ENCODE results near the gene SLX4IP. TPM values are rescaled to one million over a fixed set of nuclear protein-coding genes. Genes with fewer than 3 reads are reported as not detected.

The SLX4IP gene
- total RNA-seq, 2 donors from 2014 or later: 4.7 to 5.8 TPM

DNA sequence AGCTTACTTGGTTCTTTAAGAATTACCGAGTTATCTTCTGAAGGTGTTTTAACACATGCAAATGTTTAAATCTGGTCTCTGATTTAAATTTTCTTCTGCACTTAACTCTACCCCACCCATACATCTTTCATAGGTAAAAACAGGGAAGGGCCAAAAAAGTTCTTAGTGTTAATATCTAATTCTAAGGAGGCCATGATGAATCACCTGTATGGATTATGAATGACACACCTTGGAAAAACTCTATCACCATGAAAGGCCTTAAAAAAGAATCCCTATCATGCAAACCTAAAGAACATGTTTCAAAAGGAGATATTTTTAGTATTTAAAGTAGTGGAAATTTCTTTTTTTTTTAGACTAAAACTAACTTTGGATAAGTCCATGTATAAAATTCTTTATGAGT, 54.7 kb downstream of the SLX4IP start:
- H3K4me3 ChIP-seq: no peak overlapping the region
- H3K27me3 ChIP-seq (replicated peaks; ENCODE audit: insufficient read depth): no peaks in the 10 kb centered on the region
- H3K9me3 ChIP-seq: no peaks in the 10 kb centered on the region
- no peak for ATAC-seq (ENCODE audit: insufficient number of reproducible peaks, low FRiP score, low read depth)
- no peaks in the 10 kb centered on the region for H3K36me3 ChIP-seq
- no peak overlapping the region for H3K27ac ChIP-seq
- TF ChIP-seq, protein P1, sequence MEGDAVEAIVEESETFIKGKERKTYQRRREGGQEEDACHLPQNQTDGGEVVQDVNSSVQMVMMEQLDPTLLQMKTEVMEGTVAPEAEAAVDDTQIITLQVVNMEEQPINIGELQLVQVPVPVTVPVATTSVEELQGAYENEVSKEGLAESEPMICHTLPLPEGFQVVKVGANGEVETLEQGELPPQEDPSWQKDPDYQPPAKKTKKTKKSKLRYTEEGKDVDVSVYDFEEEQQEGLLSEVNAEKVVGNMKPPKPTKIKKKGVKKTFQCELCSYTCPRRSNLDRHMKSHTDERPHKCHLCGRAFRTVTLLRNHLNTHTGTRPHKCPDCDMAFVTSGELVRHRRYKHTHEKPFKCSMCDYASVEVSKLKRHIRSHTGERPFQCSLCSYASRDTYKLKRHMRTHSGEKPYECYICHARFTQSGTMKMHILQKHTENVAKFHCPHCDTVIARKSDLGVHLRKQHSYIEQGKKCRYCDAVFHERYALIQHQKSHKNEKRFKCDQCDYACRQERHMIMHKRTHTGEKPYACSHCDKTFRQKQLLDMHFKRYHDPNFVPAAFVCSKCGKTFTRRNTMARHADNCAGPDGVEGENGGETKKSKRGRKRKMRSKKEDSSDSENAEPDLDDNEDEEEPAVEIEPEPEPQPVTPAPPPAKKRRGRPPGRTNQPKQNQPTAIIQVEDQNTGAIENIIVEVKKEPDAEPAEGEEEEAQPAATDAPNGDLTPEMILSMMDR (IDR thresholded peaks at IDR 0.05): no peak
- no peaks in the 10 kb centered on the region for H3K4me1 ChIP-seq (ENCODE audit: control insufficient read depth in 1 of 2, low read depth in 2 of 2)
- DNase-seq (ENCODE audit: low spot score): no peak

DNA sequence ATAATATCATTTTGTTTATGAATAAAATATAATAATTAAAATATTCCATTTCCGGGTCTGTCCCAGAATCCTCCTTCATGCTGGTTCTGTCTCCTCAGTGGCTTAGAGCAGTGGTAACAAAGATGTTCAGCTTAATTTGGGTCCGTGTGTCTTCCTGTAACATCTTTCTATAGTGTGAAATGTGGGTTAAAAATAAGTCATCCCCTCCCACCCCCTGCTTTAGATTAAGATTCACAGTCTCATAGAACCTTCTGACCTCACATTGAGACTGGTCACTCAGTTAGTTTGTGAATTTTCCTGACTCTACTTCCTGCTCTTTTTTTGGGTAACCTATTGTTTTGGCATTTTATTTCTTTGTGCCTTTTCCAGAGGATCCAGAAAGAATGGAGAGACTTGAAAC, 55.2 kb downstream of the SLX4IP start:
- ATAC-seq (ENCODE audit: insufficient number of reproducible peaks, low FRiP score, low read depth) (no peak), DNase-seq (ENCODE audit: low spot score) (no peak)
- H3K36me3 ChIP-seq: no peaks in the 10 kb centered on the region
- H3K27me3 ChIP-seq (replicated peaks; ENCODE audit: insufficient read depth): no peaks in the 10 kb centered on the region
- no peaks in the 10 kb centered on the region for H3K4me1 ChIP-seq (ENCODE audit: control insufficient read depth in 1 of 2, low read depth in 2 of 2)
- TF ChIP-seq, protein P1 (IDR thresholded peaks at IDR 0.05): no peak
- no peaks in the 10 kb centered on the region for H3K9me3 ChIP-seq
- H3K27ac ChIP-seq: no peak overlapping the region
- H3K4me3 ChIP-seq: no peak overlapping the region

DNA sequence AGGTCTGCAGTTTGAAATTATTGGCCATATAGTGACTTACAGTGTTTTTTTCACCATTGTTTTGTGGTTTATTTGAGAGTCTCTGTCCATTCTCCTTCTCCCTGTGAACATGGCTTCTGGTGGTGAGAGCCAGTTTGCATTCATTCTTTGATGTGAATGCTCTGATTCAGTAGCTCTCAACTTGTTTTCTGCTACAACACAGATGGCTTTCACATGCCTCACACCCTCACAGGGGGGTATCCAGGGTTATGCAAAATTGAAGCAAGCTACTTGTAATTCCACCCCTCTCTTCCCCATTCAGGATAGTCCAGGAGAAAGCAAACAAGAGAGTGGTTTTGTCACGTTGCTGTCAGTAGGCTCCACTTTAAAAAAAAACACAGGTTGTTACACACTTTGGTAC, 55.6 kb downstream of the SLX4IP start:
- Histone ChIP-seq H3K27me3 (replicated peaks; ENCODE audit: insufficient read depth) (no peaks in the 10 kb centered on the region), H3K9me3 (no peaks in the 10 kb centered on the region), H3K4me1 (ENCODE audit: control insufficient read depth in 1 of 2, low read depth in 2 of 2) (no peaks in the 10 kb centered on the region), H3K36me3 (no peaks in the 10 kb centered on the region), H3K4me3 (no peak overlapping the region), H3K27ac (no peak overlapping the region)
- TF ChIP-seq, protein P1 (IDR thresholded peaks at IDR 0.05): no peak
- DNase-seq (ENCODE audit: low spot score) (no peak), ATAC-seq (ENCODE audit: insufficient number of reproducible peaks, low FRiP score, low read depth) (no peak)

DNA sequence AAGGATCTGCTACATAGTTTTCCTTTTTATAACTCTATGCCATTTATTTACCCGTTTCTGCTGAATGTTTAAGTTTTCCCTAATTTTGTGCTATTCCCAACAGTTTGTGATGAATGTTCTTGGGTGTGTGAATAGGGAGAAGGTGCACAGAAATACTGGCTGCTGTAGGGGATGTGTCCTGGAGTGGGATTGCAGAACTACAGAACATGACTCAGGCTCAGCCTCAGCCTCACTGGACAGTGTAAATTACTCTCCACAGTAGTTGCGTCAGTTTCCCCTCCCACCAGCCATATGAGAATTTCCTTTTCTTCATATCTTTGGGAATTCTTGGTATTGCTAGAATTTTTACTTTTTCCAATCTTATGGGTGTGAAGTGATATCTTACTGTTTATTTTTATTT, 57.0 kb downstream of the SLX4IP start:
- DNase-seq (ENCODE audit: low spot score) (no peak), ATAC-seq (ENCODE audit: insufficient number of reproducible peaks, low FRiP score, low read depth) (no peak)
- TF ChIP-seq, protein P1 (IDR thresholded peaks at IDR 0.05): no peak
- Histone ChIP-seq H3K4me3 (no peak overlapping the region), H3K9me3 (no peaks in the 10 kb centered on the region), H3K27ac (no peak overlapping the region), H3K27me3 (replicated peaks; ENCODE audit: insufficient read depth) (no peaks in the 10 kb centered on the region), H3K36me3 (no peaks in the 10 kb centered on the region), H3K4me1 (ENCODE audit: control insufficient read depth in 1 of 2, low read depth in 2 of 2) (no peaks in the 10 kb centered on the region)

DNA sequence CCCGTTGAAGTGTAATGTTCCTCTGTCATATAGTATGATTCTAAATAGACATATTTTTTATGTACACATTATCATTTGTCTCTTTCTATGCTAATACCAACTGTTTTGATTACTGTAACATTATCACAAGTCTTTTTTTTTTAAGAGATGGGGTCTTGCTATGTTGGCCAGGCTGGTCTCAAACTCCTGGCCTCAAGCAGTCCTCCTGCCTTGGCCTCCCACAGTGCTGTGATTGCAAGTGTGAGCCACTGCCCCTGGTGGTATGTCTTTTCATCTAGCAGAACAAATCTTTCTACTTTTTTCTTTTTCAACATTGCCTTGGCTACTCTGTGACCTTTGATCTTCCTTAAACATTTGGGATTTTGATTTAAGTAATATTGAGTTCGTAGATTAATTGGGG, 57.7 kb downstream of the SLX4IP start:
- H3K36me3 ChIP-seq: no peaks in the 10 kb centered on the region
- DNase-seq (ENCODE audit: low spot score) (no peak), ATAC-seq (ENCODE audit: insufficient number of reproducible peaks, low FRiP score, low read depth) (no peak)
- H3K9me3 ChIP-seq: no peaks in the 10 kb centered on the region
- H3K4me3 ChIP-seq: no peak overlapping the region
- H3K27ac ChIP-seq: no peak overlapping the region
- TF ChIP-seq, protein P1 (IDR thresholded peaks at IDR 0.05): no peak
- H3K4me1 ChIP-seq (ENCODE audit: control insufficient read depth in 1 of 2, low read depth in 2 of 2): no peaks in the 10 kb centered on the region
- H3K27me3 ChIP-seq (replicated peaks; ENCODE audit: insufficient read depth): no peaks in the 10 kb centered on the region
